ENCODE measurements around the gene SLC5A5. TPM values are rescaled to one million over a fixed set of nuclear protein-coding genes. Genes with fewer than 3 reads are reported as not detected.
"Not testable (repeated sequence)": the region's sequence is repeated elsewhere in the genome, so short reads cannot be mapped to it uniquely, and the experiment has no call there.

Gene SLC5A5
- total RNA-seq, 1 donor from 2014 or later, result 0.22 TPM

DNA sequence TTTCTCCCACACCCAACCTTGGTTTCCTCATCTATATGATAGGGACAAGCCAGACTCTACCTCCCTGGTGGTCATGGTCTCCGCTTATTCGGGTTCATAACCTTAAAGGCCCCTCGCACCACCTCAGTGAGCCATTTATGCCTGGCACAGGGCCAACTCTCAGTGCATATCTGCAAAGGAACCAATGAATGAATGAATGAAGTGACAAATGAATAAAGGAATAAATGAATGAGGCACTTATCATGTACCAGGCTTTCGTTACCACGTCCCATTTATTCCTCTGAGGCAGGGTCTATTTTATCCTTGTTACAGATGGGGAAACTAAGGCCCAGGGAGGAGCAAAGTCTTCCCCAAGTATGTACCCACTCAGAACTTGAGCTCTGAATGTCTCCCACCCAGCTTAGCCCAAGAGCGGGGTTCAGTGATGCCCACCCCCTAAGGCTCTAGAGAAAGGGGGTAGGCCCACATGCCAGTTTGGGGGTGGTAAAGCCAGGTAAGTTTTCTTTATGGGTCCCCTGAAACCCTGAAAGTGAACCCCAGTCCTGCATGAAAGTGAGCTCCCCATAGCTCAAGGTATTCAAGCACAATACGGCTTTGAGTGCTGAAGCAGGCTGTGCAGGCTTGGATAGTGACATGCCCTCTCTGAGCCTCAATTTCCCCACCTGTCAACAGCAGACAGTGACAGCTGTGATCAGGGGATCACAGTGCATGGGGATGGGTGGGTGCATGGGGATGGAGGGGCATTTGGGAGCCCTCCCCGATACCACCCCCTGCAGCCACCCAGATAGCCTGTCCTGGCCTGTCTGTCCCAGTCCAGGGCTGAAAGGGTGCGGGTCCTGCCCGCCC is 490 bp upstream of the SLC5A5 start:
- no peak for DNase-seq (ENCODE audit: low spot score)

DNA sequence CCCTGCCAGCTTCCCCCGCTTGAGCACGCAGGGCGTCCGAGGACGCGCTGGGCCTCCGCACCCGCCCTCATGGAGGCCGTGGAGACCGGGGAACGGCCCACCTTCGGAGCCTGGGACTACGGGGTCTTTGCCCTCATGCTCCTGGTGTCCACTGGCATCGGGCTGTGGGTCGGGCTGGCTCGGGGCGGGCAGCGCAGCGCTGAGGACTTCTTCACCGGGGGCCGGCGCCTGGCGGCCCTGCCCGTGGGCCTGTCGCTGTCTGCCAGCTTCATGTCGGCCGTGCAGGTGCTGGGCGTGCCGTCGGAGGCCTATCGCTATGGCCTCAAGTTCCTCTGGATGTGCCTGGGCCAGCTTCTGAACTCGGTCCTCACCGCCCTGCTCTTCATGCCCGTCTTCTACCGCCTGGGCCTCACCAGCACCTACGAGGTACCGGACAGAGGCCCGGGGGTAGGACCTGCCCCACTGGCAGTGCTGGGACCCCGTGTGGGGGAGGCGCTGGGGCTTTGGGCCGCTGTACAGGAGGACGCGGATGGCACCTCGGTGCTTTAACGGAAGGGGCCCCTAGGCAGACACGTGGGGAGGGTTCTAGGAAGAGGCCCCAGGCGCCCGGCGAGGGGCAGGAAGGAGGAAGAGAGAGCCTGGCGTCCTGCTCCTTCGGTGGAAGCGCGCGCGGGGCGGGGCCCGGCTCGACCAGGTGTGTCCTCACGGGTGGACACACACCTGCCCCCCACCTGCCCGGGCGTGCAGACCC is 681 bp downstream of the SLC5A5 start:
- DNase-seq (ENCODE audit: low spot score), result no peak

DNA sequence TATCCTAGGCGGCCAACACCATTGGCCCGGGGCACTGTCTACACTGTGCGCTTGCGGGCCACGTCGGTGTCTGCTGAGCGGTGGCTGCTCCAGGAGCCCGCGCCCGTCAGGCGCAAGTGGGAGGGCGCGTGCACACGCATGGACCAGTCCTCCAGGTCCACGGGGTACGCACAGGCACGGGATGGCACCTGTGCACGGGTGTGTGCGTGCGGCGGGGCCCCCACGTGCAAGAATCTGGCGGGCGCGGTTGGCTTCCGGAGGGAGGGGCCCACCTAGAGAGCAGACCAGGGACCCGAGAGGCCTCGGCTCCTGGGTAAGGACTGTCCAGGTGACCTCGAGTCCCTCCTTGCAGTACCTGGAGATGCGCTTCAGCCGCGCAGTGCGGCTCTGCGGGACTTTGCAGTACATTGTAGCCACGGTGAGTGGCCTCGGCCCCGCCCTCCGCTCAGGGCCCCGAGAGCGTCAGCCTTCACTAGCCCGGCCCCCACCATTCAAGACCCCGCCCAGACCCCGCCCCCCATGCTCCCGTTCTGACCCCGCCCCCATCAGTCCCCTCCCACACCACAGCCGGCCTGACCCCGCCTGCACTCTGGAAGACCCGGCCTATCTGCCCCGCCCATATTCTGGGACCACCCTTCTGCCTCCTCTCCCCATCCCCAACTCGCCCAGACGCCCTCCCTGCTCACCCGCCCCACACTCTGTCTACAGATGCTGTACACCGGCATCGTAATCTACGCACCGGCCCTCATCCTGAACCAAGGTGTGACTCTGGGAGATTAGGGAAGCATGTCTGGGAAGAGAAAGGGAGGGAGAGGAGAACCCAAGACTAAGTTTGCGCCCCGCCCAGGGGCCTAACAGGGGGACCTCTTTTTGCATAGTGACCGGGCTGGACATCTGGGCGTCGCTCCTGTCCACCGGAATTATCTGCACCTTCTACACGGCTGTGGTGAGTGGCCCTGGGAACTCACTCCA is 2.3 kb downstream of the SLC5A5 start:
- no peak for DNase-seq (ENCODE audit: low spot score)

DNA sequence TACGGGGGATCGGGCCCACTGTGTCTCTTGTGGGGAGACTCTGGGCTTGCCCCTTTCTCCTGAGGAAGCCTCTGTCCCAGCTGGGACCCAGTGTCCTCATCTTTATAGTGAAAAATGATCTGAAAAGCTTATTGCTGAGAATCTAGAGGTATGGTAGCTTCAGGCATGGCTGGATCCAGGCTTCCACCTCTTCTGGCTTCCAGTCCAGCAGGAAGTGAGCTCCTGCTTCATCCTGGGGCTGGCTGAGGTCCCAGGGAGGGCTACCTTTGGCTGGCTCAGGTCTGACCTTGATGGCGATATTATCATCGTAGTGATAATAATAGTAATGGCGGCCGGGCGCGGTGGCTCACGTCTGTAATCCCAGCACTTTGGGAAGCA is 3.0 kb downstream of the SLC5A5 start:
- DNase-seq (ENCODE audit: low spot score), result no peak

DNA sequence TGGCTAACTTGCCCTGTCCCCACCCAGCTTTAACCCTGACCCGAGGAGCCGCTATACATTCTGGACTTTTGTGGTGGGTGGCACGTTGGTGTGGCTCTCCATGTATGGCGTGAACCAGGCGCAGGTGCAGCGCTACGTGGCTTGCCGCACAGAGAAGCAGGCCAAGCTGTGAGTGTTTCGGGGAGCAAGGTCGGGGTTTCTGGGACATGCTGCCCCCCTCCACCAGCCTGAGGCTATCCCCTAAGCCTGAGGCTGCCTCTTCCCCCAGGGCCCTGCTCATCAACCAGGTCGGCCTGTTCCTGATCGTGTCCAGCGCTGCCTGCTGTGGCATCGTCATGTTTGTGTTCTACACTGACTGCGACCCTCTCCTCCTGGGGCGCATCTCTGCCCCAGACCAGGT is 6.0 kb downstream of the SLC5A5 start:
- no peak for DNase-seq (ENCODE audit: low spot score)

DNA sequence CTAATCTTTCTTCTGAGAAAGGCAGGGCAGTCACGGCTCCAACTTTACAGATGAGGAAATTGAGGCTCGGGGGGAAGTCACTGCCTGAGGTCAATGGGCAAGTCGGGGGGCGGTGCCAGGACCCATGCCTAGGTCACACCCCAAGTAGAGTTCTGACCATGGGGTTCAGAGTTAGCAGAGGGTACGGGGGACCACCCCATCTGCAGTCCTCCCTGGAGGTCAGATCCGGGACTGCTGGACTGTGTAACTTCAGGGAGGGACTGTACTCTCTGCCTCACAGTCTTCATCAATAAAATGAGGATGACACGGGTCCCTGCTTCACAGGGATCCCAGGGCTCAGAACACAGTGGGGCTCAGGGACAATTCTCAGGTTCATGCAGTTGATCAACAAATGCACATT is 7.7 kb downstream of the SLC5A5 start:
- DNase-seq (ENCODE audit: low spot score), result no peak

DNA sequence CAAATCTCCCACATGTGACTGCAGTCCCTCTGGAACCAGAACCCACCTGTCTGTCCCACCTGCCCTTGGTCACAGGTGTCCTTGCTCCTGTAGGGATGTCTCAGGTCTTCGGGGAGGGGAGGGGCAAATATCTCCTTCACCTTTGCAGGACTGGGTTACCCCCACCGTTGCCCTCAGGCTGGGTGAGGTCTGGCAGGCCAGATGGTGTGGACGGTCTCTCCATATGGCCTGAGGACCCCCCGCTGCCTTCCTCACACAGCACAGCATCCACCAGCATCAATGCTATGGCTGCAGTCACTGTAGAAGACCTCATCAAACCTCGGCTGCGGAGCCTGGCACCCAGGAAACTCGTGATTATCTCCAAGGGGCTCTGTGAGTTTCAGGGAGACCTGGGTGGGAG is 10.0 kb downstream of the SLC5A5 start:
- no peak for DNase-seq (ENCODE audit: low spot score)

DNA sequence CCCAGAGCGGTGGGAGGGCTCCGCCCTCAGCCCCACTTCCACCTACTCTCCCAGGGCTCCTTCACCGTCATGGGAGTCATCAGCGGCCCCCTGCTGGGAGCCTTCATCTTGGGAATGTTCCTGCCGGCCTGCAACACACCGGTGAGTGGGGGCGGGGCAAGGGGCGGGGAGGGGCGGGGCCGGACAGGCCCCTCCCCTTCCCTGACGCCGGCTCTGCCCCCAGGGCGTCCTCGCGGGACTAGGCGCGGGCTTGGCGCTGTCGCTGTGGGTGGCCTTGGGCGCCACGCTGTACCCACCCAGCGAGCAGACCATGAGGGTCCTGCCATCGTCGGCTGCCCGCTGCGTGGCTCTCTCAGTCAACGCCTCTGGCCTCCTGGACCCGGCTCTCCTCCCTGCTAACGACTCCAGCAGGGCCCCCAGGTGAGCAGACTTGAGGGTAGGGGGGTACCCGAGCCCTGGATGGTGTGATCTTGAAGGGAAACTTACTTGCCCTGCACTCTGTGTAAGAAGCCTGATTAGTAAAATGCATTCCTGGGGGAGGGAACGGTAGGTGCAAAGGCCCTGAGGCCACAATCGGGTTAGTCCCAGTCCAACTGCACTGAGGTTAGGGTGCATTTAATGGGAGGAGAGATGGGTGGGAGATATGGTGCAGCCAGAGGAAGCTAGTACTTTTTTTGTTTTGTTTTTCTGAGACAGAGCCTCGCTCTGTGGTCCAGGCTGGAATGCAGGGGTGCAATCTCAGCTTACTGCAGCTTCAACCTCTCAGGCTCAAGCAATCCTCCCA is 12.1 kb downstream of the SLC5A5 start:
- DNase-seq (ENCODE audit: low spot score), result no peak

DNA sequence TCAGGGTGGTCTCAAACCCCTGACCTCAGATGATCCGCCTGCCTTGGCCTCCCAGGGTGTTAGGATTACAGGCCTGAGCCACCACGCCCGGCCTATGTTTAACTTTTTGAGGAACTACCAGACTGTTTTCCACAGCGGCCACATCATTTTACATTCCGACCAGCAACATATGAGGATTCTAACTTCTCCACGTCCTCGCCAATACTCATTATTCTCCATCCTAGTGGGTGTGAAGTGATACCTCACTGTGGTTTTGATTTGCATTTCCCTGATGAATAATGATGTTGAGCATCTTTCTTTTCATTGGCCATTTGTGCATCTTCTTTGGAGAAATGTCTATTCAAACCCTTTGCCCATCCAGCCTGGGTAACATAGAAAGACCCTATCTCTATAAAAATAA is 14.8 kb downstream of the SLC5A5 start:
- no peak for DNase-seq (ENCODE audit: low spot score)

DNA sequence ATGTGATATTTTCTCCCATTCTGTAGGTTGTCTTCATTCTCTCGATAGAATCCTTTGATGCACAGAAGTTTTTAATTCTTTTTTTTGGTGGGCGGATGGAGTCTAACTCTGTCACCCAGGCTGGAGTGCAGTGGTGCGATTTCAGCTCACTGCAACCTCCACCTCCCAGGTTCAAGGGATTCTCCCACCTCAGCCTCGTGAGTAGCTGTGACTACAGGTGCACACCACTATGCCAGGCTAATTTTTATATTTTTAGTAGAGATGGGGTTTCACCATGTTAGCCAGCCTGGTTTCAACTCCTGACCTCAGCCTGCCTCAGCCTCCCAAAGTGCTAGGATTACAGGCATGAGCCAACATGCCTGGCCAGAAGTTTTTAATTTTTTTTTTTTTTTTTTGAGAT is 15.5 kb downstream of the SLC5A5 start:
- DNase-seq (ENCODE audit: low spot score), result not testable (repeated sequence)

DNA sequence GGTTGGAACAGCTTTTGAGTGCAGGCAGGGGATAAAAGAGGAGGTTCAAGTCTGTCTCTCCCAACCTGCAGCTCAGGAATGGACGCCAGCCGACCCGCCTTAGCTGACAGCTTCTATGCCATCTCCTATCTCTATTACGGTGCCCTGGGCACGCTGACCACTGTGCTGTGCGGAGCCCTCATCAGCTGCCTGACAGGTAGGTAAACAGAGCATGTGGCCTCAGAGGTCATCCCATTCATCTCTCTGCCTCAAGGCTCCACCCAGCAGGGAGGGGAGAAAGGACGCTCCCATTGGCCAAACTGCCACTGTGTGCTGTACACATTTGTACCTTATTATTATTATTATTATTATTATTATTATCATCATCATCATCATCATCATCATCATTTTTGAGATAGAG is 16.5 kb downstream of the SLC5A5 start:
- DNase-seq (ENCODE audit: low spot score), result no peak

DNA sequence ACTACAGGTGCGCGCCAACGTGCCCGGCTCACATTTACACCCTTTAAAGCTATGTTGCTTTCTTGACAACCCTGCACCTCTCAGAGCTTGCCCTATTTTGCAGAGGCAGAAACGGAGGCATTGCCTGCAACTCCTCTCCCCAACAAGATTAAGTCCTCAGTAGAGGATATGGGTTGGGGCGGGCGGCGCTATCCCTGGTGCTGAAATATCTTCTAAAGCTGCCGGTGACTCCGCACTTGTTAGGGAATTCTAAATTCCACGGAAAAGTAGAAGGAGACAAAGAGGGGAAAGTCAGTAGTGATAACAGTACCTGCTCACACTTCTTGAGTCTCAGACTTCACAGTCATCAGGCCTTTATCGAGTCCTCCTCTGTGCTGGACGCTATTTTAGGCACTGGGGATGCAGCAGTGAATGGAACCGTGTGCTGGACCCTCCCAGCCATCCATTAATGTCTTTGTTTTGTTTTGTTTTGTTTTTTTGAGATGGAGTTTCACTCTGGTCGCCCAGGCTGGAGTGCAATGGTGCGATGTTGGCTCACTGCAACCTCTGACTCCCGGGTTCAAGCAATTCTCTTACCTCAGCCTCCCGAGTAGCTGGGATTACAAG is 18.0 kb downstream of the SLC5A5 start:
- no peak for DNase-seq (ENCODE audit: low spot score)

DNA sequence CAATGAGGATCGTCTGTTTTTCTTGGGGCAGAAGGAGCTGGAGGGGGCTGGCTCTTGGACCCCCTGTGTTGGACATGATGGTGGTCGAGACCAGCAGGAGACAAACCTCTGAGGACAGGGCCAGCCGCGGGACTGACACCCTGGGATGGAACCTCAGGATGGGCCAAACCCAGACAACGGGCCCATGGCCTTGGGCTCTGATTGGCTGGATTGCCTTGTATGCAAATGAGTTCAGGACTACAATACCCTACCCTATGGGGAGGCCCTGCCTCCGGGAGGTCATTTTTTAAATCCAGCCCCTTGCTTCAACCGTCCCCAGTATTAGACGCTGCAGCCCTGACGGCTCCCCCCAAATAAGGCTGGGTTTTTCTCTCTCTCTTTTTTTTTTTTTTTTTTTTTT is 22.0 kb downstream of the SLC5A5 start:
- no peak for DNase-seq (ENCODE audit: low spot score)

DNA sequence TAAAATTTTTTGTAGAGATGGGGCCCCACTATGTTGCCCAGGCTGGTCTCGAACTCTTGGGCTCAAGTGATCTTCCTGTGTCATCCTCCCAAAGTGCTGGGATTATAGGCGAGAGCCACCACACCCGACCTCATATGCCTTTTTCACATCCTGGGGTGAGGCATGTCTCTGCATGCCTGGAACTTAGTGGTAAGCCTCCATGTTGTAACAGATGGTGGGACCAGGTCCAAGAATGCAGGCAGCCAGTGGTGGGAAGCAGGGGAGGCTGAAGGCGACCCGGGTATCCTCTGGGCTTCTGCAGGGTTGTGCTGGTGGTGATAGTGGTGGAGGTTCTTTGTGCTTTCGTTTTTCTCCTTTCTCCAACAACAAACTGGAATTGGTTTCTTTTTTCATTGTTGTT is 31.0 kb downstream of the SLC5A5 start:
- DNase-seq (ENCODE audit: low spot score), result no peak

DNA sequence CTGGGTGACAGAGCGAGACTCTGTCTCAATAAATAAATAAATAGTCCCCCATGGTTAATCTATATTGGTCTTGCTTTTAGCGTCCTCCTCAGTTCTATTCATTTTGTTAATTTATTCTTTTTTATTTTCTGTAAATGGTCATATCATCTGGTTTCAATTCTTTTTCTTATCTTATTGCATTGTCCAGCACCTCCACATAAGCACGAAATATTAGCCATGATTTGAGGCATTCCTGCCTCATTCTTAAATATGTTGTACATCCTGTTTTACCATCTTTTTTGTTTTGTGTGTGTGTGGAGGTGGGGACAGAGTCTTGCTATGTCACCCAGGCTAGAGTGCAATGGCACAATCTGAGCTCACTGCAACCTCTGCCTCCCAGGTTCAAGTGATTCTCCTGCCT is 36.5 kb downstream of the SLC5A5 start:
- no peak for DNase-seq (ENCODE audit: low spot score)

DNA sequence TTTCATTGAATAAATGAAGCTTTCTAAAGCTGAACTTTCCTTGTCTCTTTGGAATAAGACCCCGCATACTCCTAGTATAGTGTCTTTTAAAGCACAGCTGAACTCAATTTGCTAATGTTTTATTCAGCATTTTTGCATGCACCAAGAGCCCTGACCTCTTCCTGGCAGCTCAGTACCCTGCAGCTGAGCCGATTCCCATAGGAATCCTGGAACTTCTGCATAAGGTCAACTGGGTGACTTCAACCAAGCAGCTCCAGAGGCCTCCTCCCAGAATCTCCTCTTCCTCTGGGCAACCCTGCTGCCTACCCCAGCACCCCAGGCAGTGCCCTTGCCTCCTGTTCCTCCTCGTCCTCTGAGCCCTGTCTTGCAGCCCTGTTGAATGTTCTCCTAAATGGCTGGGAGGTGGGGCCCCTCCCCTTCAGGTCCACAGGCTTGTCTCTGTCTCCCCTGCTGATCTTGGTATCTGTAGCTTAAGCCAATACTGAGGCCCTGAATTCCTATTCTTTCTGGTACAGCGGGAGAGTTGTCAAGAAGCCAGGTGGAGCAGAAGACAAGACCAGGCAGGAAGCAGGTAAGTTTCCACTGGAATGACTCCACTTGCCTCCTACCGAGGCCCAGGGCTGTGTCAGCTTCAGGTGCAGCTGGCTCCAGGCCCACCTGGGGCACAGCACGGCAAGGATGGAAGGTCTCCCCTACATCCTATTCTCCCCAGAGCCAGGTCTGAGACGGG is 37.4 kb downstream of the SLC5A5 start:
- no peak for DNase-seq (ENCODE audit: low spot score)

DNA sequence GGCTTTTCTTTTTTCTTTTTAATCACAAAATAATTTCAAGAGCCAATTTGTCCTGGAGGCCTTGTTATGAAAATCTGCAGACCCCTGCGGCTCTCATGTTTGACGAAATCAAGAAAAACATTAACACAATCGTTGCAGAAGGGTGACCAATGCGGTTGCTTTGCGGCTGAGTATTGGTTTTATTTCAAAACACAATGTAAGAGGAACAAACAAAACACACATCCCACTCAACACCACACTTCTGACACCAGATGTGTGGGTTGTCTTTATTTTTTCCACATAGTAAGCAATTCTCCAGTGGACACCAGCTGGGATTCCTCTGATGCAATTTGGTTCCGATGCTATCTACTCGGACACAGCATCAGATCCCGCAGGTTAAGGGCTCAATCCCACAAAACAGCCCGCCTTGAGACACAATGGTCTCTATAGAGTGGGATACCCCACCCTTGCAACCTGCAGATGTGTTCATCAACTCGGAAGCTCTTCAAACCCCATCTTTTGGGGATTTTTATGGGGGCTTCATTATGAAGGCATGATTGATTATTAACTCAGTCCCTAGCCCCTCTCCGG is 39.1 kb downstream of the SLC5A5 start:
- no peak for DNase-seq (ENCODE audit: low spot score)

DNA sequence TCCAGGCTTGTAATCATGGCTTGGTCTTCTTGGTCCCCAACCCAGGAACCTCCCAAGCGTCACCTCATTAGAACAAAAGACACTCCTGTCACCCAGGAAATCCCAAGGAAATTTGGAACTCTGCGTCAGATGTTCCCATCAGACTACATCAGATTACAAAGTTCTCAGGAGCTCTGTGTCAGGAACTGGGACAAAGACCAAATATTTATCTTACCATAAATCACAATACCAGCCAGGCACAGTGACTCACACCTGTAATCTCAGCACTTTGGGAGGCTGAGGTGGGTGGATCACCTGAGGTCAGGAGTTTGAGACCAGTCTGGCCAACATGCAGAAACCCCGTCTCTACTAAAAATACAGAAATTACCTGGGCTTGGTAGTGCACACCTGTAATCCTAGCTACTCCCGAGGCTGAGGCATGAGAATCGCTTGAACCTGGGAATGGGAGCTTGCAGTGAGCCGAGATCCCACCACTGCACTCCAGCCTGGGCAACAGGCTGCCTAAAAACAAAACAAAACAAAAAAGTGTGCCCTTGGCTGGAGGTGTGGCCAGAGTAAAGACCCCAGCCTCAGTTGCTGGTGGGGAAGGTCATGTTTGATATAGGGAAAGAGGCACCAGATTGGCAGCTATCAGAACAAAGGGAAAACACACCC is 44.3 kb downstream of the SLC5A5 start:
- DNase-seq (ENCODE audit: low spot score), result no peak

DNA sequence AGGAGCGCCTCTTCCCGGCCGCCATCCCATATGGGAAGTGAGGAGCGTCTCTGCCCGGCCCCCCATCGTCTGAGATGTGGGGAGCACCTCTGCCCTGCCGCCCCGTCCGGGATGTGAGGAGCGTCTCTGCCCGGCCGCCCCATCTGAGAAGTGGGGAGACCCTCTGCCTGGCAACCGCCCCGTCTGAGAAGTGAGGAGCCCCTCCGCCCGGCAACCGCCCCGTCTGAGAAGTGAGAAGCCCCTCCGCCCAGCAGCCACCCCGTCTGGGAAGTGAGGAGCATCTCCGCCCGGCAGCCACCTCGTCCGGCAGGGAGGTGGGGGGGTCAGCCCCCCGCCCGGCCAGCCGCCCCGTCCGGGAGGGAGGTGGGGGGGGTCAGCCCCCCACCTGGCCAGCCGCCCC is 46.4 kb downstream of the SLC5A5 start:
- DNase-seq (ENCODE audit: low spot score), result not testable (repeated sequence)

Data from mesenteric fat pad (tissue), 1 donor.